Endothelial cell (in vitro differentiated cells): Measurements from ENCODE around the gene IGFBP3. TPM values are rescaled to one million over a fixed set of nuclear protein-coding genes. Genes with fewer than 3 reads are reported as not detected.

ENCODE experiments used
- DNase-seq: peaks from one replicate; pipeline ENCODE4 v3.0.0; 2021; ENCODE audit warnings: low spot score
- H3K27ac Mint-ChIP-seq: one replicate; pipeline ENCODE4 v1.8.0; 2021; ENCODE audit warnings: mixed read lengths, inconsistent platforms; ENCODE audit not compliant: unreplicated experiment
- H3K27me3 Mint-ChIP-seq: one replicate; pipeline ENCODE4 v1.8.0; 2021; ENCODE audit warnings: mild to moderate bottlenecking, moderate library complexity, mixed read lengths, inconsistent platforms; ENCODE audit not compliant: unreplicated experiment
- H3K36me3 Mint-ChIP-seq: one replicate; pipeline ENCODE4 v1.8.0; 2021; ENCODE audit warnings: mild to moderate bottlenecking, low read depth, mixed read lengths, inconsistent platforms; ENCODE audit not compliant: unreplicated experiment
- H3K4me1 Mint-ChIP-seq: one replicate; pipeline ENCODE4 v1.8.0; 2021; ENCODE audit warnings: mild to moderate bottlenecking, mixed read lengths, inconsistent platforms; ENCODE audit not compliant: unreplicated experiment
- H3K4me3 Mint-ChIP-seq: one replicate; pipeline ENCODE4 v1.8.0; 2021; ENCODE audit warnings: mild to moderate bottlenecking, mixed read lengths, inconsistent platforms; ENCODE audit not compliant: unreplicated experiment
- H3K9me3 Mint-ChIP-seq: one replicate; pipeline ENCODE4 v1.8.0; 2021; ENCODE audit warnings: mixed read lengths, inconsistent platforms; ENCODE audit not compliant: unreplicated experiment
- total RNA-seq: library from RNA; stranded (reverse); fragmentation: NEBNext Ultra II Directional; extraction: Animal tissue kit (Norgen Biotek cat#: 25700); gene quantifications from one replicate; pipeline ENCODE4 v1.2.1, GENCODE V29; 2021; ENCODE audit not compliant: unreplicated experiment
- TF ChIP-seq, protein P1 (sequence below): fragments of 200-600 bp; sonication (generic); IDR thresholded peaks from one replicate; pipeline ENCODE4 v1.5.0; 2021; ENCODE audit warnings: antibody characterized with exemption; ENCODE audit not compliant: unreplicated experiment

Gene IGFBP3
- total RNA-seq, 1 donor from 2014 or later, result 125 TPM

GRCh38 chr7:45919993-45920459 is 1.0 kb downstream of the IGFBP3 start:
- no peak for DNase-seq
- no peak overlapping the region for H3K27ac Mint-ChIP-seq
- peaks cover 25% of the 10 kb centered on the region for H3K27me3 Mint-ChIP-seq
- H3K9me3 Mint-ChIP-seq, result no peaks in the 10 kb centered on the region
- H3K36me3 Mint-ChIP-seq, result peaks cover 12% of the 10 kb centered on the region
- TF ChIP-seq, protein P1, sequence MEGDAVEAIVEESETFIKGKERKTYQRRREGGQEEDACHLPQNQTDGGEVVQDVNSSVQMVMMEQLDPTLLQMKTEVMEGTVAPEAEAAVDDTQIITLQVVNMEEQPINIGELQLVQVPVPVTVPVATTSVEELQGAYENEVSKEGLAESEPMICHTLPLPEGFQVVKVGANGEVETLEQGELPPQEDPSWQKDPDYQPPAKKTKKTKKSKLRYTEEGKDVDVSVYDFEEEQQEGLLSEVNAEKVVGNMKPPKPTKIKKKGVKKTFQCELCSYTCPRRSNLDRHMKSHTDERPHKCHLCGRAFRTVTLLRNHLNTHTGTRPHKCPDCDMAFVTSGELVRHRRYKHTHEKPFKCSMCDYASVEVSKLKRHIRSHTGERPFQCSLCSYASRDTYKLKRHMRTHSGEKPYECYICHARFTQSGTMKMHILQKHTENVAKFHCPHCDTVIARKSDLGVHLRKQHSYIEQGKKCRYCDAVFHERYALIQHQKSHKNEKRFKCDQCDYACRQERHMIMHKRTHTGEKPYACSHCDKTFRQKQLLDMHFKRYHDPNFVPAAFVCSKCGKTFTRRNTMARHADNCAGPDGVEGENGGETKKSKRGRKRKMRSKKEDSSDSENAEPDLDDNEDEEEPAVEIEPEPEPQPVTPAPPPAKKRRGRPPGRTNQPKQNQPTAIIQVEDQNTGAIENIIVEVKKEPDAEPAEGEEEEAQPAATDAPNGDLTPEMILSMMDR, result no peak
- H3K4me1 Mint-ChIP-seq, result peaks cover 46% of the 10 kb centered on the region
- peak overlapping the region; percentile 90 for H3K4me3 Mint-ChIP-seq

GRCh38 chr7:45919231-45919784 is 1.8 kb downstream of the IGFBP3 start:
- Mint-ChIP-seq H3K27ac (no peak overlapping the region), H3K9me3 (no peaks in the 10 kb centered on the region), H3K4me3 (peak overlapping the region; percentile 90), H3K27me3 (peaks cover 21% of the 10 kb centered on the region), H3K4me1 (peaks cover 44% of the 10 kb centered on the region), H3K36me3 (peaks cover 12% of the 10 kb centered on the region)
- TF ChIP-seq, protein P1, result no peak
- DNase-seq, result no peak

DNA sequence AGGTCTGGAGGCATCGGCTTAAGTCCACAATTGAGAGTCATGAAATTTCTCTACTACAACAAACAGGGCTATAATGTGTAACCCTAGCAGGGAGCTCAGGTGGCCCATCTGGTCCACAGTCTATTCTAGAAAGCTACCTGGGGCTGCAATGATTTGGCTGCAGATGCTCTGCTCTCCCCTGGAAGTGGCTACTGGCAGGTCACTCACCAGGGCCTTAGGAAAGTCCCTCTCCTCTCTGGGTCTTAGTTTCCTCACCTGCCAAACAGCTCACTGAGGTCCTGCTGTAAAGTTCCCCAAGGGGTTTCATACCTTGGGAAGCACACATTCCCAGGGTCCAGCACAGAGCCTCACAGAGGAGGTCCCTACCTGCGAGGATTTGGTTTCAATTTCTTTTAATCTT is 2.5 kb downstream of the IGFBP3 start:
- TF ChIP-seq, protein P1, result no peak
- H3K4me3 Mint-ChIP-seq, result no peak overlapping the region
- DNase-seq, result no peak
- peaks cover 21% of the 10 kb centered on the region for H3K27me3 Mint-ChIP-seq
- H3K36me3 Mint-ChIP-seq, result peaks cover 15% of the 10 kb centered on the region
- no peak overlapping the region for H3K27ac Mint-ChIP-seq
- H3K4me1 Mint-ChIP-seq, result peaks cover 37% of the 10 kb centered on the region
- no peaks in the 10 kb centered on the region for H3K9me3 Mint-ChIP-seq

DNA sequence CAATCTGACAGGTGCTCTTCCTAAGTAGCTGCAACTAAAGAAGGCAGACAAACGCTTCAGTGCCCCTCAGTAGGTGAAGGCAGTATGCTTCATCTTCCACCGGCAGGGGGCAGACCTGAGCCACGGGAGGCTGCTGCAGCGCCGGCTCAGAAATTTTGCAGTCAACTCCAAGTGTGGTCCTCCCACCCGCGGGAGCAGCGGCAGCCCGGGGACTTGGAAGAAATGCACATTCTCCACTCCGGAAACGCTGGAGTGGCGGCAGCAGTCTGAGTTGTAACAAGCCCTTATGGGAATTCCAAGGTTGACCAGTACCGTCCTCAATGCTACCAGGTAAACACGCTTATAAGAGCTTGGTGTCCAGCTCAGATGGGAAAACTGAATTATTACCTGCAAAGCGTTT is 3.4 kb downstream of the IGFBP3 start:
- DNase-seq, result peak; percentile 92
- peaks cover 22% of the 10 kb centered on the region for H3K27me3 Mint-ChIP-seq
- H3K9me3 Mint-ChIP-seq, result no peaks in the 10 kb centered on the region
- peaks cover 29% of the 10 kb centered on the region for H3K4me1 Mint-ChIP-seq
- TF ChIP-seq, protein P1, result peak; percentile 94
- H3K4me3 Mint-ChIP-seq, result no peak overlapping the region
- H3K36me3 Mint-ChIP-seq, result peaks cover 24% of the 10 kb centered on the region
- no peak overlapping the region for H3K27ac Mint-ChIP-seq

DNA sequence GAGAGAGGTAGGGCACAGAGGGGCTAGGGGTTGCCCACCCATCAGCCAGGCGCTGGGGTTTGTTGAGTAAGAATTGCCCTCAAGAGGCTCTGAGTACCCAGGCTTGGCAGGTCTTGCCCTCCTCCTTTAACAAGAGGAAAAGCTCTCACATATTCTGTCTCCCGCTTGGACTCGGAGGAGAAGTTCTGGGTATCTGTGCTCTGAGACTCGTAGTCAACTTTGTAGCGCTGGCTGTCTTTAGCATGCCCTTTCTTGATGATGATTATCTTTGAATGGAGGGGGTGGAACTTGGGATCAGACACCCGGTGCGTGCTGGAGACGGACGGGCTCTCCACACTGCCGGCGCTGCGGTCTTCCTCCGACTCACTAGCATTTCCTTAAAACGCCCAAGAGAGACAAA is 4.0 kb downstream of the IGFBP3 start:
- no peak for DNase-seq

More for the DNA sequence above, 4.0 kb downstream of the IGFBP3 start:
- Mint-ChIP-seq H3K4me1 (peaks cover 23% of the 10 kb centered on the region), H3K9me3 (no peaks in the 10 kb centered on the region), H3K27ac (no peak overlapping the region), H3K27me3 (peaks cover 19% of the 10 kb centered on the region), H3K36me3 (peaks cover 27% of the 10 kb centered on the region), H3K4me3 (peak overlapping the region; percentile 68)
- TF ChIP-seq, protein P1, result no peak
